ENCODE measurements around the gene KIAA1671.

Gene KIAA1671

DNA sequence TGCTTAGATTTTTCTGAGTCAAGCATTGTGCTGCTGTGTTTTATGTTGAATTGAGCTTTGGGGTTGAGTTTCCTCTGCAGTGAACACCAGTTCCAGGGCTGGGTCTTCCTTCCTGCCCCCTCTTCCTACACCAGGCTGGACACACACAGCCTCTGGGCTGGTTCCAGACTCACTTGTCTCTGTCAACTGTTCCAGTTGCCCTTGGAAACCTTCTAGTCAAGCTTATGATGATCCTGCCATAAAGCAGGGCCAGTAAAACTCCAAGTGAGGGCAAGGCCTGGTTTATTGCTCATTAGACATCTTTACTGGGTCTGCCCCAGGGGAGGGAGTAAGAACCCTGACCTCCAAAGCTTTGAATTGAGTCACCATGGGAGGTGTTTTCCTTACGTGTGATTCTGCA, 61.1 kb downstream of the KIAA1671 start:
- peaks cover 0 to 2% (median 0%) of the 10 kb centered on the region in 5 experiments for H3K27me3 ChIP-seq (replicated peaks in 2 of 5; ENCODE audit: control insufficient read depth in 4 of 5, insufficient read depth in 5 of 5, low read length in 4 of 5)
- POLR2A ChIA-PET, result no interaction called here
- H3K36me3 ChIP-seq (ENCODE audit: control insufficient read depth in 4 of 4, insufficient read depth in 4 of 4, low read length in 3 of 4), result no peaks in the 10 kb centered on the region
- DNase-seq, result no peak
- no peaks in the 10 kb centered on the region for H3K4me1 ChIP-seq (ENCODE audit: control extremely low read depth in 1 of 4, control insufficient read depth in 4 of 4, insufficient read depth in 4 of 4, low read length in 3 of 4)
- CTCF ChIA-PET, result interaction anchor here (0.7 kb wide), 1 partner anchor 15 kb away, joined by 3 read pairs; no protein-coding TSS in a partner anchor
- H3K4me3 ChIP-seq (ENCODE audit: control insufficient read depth in 1 of 7, extremely low read depth in 1 of 7, insufficient read depth in 4 of 7, low read depth in 2 of 7, low read length in 6 of 7), result no peak overlapping the region
- no CpG with 5 or more reads among the region's 1 CpG for WGBS (ENCODE audit: insufficient coverage)
- no peak overlapping the region for H3K27ac ChIP-seq (ENCODE audit: insufficient read depth in 1 of 2, low read depth in 1 of 2, low read length in 2 of 2, poor library complexity in 1 of 2, severe bottlenecking in 2 of 2)
- H3K9me3 ChIP-seq (ENCODE audit: control extremely low read depth in 1 of 5, control insufficient read depth in 4 of 5, insufficient read depth in 2 of 5, low read depth in 1 of 5, low read length in 4 of 5), result no peaks in the 10 kb centered on the region

DNA sequence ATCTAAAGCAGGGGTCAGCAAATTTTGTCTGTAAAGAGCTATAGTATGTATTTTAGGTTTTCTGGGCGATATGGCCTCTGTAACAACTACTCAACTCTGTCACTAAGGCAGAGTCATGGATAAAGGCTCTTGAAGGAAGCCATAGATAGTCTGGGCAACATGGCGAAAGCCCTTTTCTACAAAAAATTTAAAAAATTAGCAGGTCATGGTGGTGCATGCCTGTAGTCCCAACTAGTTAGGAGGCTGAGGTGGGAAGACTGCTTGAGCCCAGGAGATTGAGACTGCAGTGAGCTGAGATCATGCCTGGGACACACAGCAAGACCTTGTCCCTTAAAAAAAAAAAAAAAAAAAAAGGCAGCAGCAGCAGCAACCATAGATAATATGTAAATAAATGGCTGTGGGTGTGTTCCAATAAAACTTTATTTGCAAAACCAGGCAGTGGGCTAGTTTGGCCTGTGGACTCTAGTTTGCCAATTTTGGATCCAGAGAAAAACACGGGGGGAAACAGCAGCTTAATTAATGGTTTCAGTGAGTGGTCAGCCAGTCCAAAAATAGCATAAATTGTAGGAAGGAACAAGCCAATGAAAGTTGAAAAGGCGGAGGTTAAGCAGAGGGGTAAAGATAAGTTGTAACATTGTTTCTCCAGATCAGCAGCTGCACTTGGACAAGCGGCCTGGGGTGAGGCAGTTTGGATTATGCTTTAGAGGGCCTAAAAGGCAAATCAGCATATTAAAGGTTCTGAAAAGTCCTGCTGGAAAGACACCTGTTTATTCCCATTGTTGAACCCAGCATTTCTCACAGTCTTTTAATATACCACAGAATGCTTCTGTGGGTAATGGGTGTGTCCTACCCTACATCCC, 62.6 kb downstream of the KIAA1671 start:
- Histone ChIP-seq H3K9me3 (ENCODE audit: control extremely low read depth in 1 of 5, control insufficient read depth in 4 of 5, insufficient read depth in 2 of 5, low read depth in 1 of 5, low read length in 4 of 5) (peaks cover 0 to 3% (median 0%) of the 10 kb centered on the region in 5 experiments), H3K4me3 (ENCODE audit: control insufficient read depth in 1 of 7, extremely low read depth in 1 of 7, insufficient read depth in 4 of 7, low read depth in 2 of 7, low read length in 6 of 7) (no peak overlapping the region), H3K4me1 (ENCODE audit: control extremely low read depth in 1 of 4, control insufficient read depth in 4 of 4, insufficient read depth in 4 of 4, low read length in 3 of 4) (no peaks in the 10 kb centered on the region), H3K27ac (ENCODE audit: insufficient read depth in 1 of 2, low read depth in 1 of 2, low read length in 2 of 2, poor library complexity in 1 of 2, severe bottlenecking in 2 of 2) (no peak overlapping the region), H3K36me3 (ENCODE audit: control insufficient read depth in 4 of 4, insufficient read depth in 4 of 4, low read length in 3 of 4) (no peaks in the 10 kb centered on the region), H3K27me3 (replicated peaks in 2 of 5; ENCODE audit: control insufficient read depth in 4 of 5, insufficient read depth in 5 of 5, low read length in 4 of 5) (peaks cover 0 to 2% (median 0%) of the 10 kb centered on the region in 5 experiments)
- DNase-seq, result no peak
- POLR2A ChIA-PET, result interaction anchor here (0.5 kb wide), 1 partner anchor 1332 kb away, joined by 5 read pairs; no protein-coding TSS in a partner anchor
- CTCF ChIA-PET, result interaction anchor here (0.6 kb wide), 1 partner anchor 629 kb away, joined by 6 read pairs; no protein-coding TSS in a partner anchor
- WGBS (ENCODE audit: insufficient coverage), result 80% methylated on average over 2 of the region's 5 CpGs

DNA sequence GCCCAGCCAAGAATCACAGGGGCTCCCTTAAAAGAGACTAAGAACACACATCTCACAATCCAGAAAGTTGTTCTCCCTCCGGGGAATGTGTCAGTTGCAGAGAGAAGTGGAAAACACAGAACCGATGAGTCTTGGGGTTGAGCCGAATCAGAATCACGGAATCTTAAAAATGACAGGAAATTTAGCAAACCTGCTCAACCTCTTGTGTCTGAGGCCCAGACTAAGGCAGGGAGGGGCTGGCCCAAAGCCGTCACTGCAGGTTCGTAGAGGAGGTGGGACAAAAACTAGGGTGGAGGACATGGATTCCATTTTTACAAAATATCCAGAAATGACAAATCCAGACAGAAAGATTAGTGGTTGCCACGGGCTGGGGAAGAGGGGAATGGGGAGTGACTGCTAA, 63.8 kb downstream of the KIAA1671 start:
- Histone ChIP-seq H3K27me3 (replicated peaks in 2 of 5; ENCODE audit: control insufficient read depth in 4 of 5, insufficient read depth in 5 of 5, low read length in 4 of 5) (peaks cover 0 to 2% (median 0%) of the 10 kb centered on the region in 5 experiments), H3K27ac (ENCODE audit: insufficient read depth in 1 of 2, low read depth in 1 of 2, low read length in 2 of 2, poor library complexity in 1 of 2, severe bottlenecking in 2 of 2) (no peak overlapping the region), H3K4me3 (ENCODE audit: control insufficient read depth in 1 of 7, extremely low read depth in 1 of 7, insufficient read depth in 4 of 7, low read depth in 2 of 7, low read length in 6 of 7) (no peak overlapping the region), H3K9me3 (ENCODE audit: control extremely low read depth in 1 of 5, control insufficient read depth in 4 of 5, insufficient read depth in 2 of 5, low read depth in 1 of 5, low read length in 4 of 5) (peaks cover 0 to 3% (median 0%) of the 10 kb centered on the region in 5 experiments), H3K36me3 (ENCODE audit: control insufficient read depth in 4 of 4, insufficient read depth in 4 of 4, low read length in 3 of 4) (no peaks in the 10 kb centered on the region), H3K4me1 (ENCODE audit: control extremely low read depth in 1 of 4, control insufficient read depth in 4 of 4, insufficient read depth in 4 of 4, low read length in 3 of 4) (no peaks in the 10 kb centered on the region)
- WGBS (ENCODE audit: insufficient coverage), result 83% methylated on average over 1 of the region's 7 CpGs
- CTCF ChIA-PET, result no interaction called here
- DNase-seq, result no peak
- POLR2A ChIA-PET, result no interaction called here

DNA sequence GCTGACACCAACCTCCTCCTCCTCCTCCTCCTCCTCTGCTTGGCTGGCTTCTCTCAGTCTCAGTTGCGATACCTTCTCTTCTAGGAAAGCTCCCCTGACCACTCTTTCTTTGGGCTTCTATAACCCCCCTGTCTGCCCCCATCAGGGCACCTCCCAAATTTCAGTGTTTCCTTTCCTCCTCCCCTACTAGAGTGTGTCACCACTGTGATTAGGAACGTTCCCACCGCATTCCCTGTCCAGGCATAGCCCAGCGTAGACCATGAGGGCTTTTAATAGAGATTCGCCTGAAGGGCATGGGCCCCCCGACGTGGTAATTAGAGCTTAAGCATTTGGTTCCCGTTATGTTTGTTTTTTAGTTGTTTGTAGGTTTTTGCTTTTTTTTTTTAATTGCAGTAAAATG, 65.5 kb downstream of the KIAA1671 start:
- Histone ChIP-seq H3K4me3 (ENCODE audit: control insufficient read depth in 1 of 7, extremely low read depth in 1 of 7, insufficient read depth in 4 of 7, low read depth in 2 of 7, low read length in 6 of 7) (no peak overlapping the region), H3K36me3 (ENCODE audit: control insufficient read depth in 4 of 4, insufficient read depth in 4 of 4, low read length in 3 of 4) (no peaks in the 10 kb centered on the region), H3K27me3 (replicated peaks in 2 of 5; ENCODE audit: control insufficient read depth in 4 of 5, insufficient read depth in 5 of 5, low read length in 4 of 5) (peaks cover 0 to 2% (median 0%) of the 10 kb centered on the region in 5 experiments), H3K27ac (ENCODE audit: insufficient read depth in 1 of 2, low read depth in 1 of 2, low read length in 2 of 2, poor library complexity in 1 of 2, severe bottlenecking in 2 of 2) (no peak overlapping the region), H3K4me1 (ENCODE audit: control extremely low read depth in 1 of 4, control insufficient read depth in 4 of 4, insufficient read depth in 4 of 4, low read length in 3 of 4) (no peaks in the 10 kb centered on the region), H3K9me3 (ENCODE audit: control extremely low read depth in 1 of 5, control insufficient read depth in 4 of 5, insufficient read depth in 2 of 5, low read depth in 1 of 5, low read length in 4 of 5) (peaks cover 0 to 3% (median 0%) of the 10 kb centered on the region in 5 experiments)
- ChIA-PET CTCF (no interaction called here), POLR2A (no interaction called here)
- 97% methylated on average over 5 of the region's 8 CpGs for WGBS (ENCODE audit: insufficient coverage)
- no peak for DNase-seq

DNA sequence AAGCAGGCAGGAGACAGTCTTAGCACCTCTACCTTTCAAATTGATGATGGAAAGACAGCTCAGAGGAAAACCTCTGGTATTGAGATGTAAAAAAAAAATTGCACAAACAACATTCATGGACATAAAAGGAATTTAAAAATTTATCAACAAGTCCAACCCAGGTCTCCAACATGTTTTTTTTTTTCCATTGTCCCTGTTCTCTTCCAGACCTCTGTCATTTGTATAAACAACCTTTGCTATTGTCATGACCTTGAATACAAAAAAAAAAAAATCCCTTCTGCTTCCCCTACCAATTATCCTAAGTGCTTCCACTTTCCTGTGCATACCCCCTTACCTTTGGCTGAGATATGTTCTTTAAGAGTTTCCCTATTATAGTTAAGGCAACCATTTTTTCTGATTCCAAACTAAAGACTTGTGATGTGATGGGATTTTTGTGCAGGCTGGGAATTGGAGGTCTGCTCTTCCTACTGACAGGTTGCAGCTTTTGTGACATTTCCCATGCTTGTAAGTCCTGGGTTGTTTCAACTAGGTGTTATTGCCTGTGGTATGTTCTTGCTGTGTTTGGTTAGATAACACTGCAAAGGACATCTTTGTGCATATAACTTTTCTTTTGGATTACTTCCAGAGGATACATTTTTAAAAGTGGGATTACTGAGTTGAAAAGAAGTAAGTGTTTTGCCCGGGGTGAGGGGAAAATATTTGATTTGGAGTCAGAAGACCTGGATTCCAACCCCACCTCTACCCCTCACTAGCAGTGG, 67.1 kb downstream of the KIAA1671 start:
- Histone ChIP-seq H3K4me3 (ENCODE audit: control insufficient read depth in 1 of 7, extremely low read depth in 1 of 7, insufficient read depth in 4 of 7, low read depth in 2 of 7, low read length in 6 of 7) (no peak overlapping the region), H3K36me3 (ENCODE audit: control insufficient read depth in 4 of 4, insufficient read depth in 4 of 4, low read length in 3 of 4) (no peaks in the 10 kb centered on the region), H3K9me3 (ENCODE audit: control extremely low read depth in 1 of 5, control insufficient read depth in 4 of 5, insufficient read depth in 2 of 5, low read depth in 1 of 5, low read length in 4 of 5) (peaks cover 0 to 3% (median 0%) of the 10 kb centered on the region in 5 experiments), H3K27ac (ENCODE audit: insufficient read depth in 1 of 2, low read depth in 1 of 2, low read length in 2 of 2, poor library complexity in 1 of 2, severe bottlenecking in 2 of 2) (no peak overlapping the region), H3K27me3 (replicated peaks in 2 of 5; ENCODE audit: control insufficient read depth in 4 of 5, insufficient read depth in 5 of 5, low read length in 4 of 5) (no peaks in the 10 kb centered on the region), H3K4me1 (ENCODE audit: control extremely low read depth in 1 of 4, control insufficient read depth in 4 of 4, insufficient read depth in 4 of 4, low read length in 3 of 4) (no peaks in the 10 kb centered on the region)
- POLR2A ChIA-PET, result no interaction called here
- WGBS (ENCODE audit: insufficient coverage), result no CpG with 5 or more reads among the region's 1 CpG
- CTCF ChIA-PET, result no interaction called here
- no peak for DNase-seq

DNA sequence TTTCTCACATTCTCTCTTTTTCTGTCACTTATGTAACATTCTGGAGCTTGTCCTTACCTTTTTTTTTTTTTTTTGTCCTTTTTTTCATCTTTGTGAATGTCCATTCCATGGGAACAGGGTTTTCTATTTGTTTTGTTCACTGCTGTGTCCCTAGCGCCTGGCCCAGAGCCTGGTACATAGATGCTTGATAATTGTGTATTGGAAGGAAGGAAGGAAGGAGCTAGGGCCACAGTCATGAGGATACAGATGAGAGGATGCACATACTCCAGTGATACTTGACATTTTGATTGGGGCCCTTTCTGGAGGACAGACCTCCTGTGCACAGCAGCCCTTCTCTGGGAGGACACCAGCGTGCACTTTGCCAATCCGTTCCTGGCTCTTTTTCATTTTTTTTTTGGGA, 68.9 kb downstream of the KIAA1671 start:
- ChIA-PET CTCF (interaction anchor here (0.6 kb wide), 1 partner anchor 13 kb away, joined by 4 read pairs; no protein-coding TSS in a partner anchor), POLR2A (no interaction called here)
- Histone ChIP-seq H3K27ac (ENCODE audit: insufficient read depth in 1 of 2, low read depth in 1 of 2, low read length in 2 of 2, poor library complexity in 1 of 2, severe bottlenecking in 2 of 2) (no peak overlapping the region), H3K9me3 (ENCODE audit: control extremely low read depth in 1 of 5, control insufficient read depth in 4 of 5, insufficient read depth in 2 of 5, low read depth in 1 of 5, low read length in 4 of 5) (peaks cover 0 to 3% (median 0%) of the 10 kb centered on the region in 5 experiments), H3K4me3 (ENCODE audit: control insufficient read depth in 1 of 7, extremely low read depth in 1 of 7, insufficient read depth in 4 of 7, low read depth in 2 of 7, low read length in 6 of 7) (no peak overlapping the region), H3K36me3 (ENCODE audit: control insufficient read depth in 4 of 4, insufficient read depth in 4 of 4, low read length in 3 of 4) (no peaks in the 10 kb centered on the region), H3K4me1 (ENCODE audit: control extremely low read depth in 1 of 4, control insufficient read depth in 4 of 4, insufficient read depth in 4 of 4, low read length in 3 of 4) (peaks cover 0 to 8% (median 5%) of the 10 kb centered on the region in 4 experiments), H3K27me3 (replicated peaks in 2 of 5; ENCODE audit: control insufficient read depth in 4 of 5, insufficient read depth in 5 of 5, low read length in 4 of 5) (no peaks in the 10 kb centered on the region)
- DNase-seq, result no peak
- 97% methylated on average over 3 of the region's 3 CpGs for WGBS (ENCODE audit: insufficient coverage)

Data from common myeloid progenitor, CD34-positive (primary cell).